ENCODE results near the gene ULK1.

ULK1 gene

GRCh38 chr12:131897875-131898274 lies 3.5 kb downstream of the ULK1 start:
- DNase-seq (ENCODE audit: low read depth, low spot score): no peak
- no peak overlapping the region for H3K4me3 ChIP-seq (ENCODE audit: low read depth, low read length)
- ChIA-PET POLR2A (no interaction called here), CTCF (interaction anchor here (1.7 kb wide), 1 partner anchor 14 kb away, joined by 3 read pairs; no protein-coding TSS in a partner anchor)
- TF ChIP-seq, protein P1, sequence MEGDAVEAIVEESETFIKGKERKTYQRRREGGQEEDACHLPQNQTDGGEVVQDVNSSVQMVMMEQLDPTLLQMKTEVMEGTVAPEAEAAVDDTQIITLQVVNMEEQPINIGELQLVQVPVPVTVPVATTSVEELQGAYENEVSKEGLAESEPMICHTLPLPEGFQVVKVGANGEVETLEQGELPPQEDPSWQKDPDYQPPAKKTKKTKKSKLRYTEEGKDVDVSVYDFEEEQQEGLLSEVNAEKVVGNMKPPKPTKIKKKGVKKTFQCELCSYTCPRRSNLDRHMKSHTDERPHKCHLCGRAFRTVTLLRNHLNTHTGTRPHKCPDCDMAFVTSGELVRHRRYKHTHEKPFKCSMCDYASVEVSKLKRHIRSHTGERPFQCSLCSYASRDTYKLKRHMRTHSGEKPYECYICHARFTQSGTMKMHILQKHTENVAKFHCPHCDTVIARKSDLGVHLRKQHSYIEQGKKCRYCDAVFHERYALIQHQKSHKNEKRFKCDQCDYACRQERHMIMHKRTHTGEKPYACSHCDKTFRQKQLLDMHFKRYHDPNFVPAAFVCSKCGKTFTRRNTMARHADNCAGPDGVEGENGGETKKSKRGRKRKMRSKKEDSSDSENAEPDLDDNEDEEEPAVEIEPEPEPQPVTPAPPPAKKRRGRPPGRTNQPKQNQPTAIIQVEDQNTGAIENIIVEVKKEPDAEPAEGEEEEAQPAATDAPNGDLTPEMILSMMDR (IDR thresholded peaks at IDR 0.05; ENCODE audit: insufficient read depth, low read length, missing control alignments): no peak

GRCh38 chr12:131900397-131900796 lies 6.0 kb downstream of the ULK1 start:
- no peak overlapping the region for H3K4me3 ChIP-seq (ENCODE audit: low read depth, low read length)
- TF ChIP-seq, protein P1 (IDR thresholded peaks at IDR 0.05; ENCODE audit: insufficient read depth, low read length, missing control alignments): no peak
- no peak for DNase-seq (ENCODE audit: low read depth, low spot score)
- ChIA-PET POLR2A (no interaction called here), CTCF (no interaction called here)

- H3K4me3 ChIP-seq (ENCODE audit: low read depth, low read length): no peak overlapping the region
- ChIA-PET CTCF (no interaction called here), POLR2A (no interaction called here)
- TF ChIP-seq, protein P1 (IDR thresholded peaks at IDR 0.05; ENCODE audit: insufficient read depth, low read length, missing control alignments): no peak
- DNase-seq (ENCODE audit: low read depth, low spot score): no peak
Observed at GRCh38 chr12:131901431-131902331, 7.3 kb downstream of the ULK1 start.

DNA sequence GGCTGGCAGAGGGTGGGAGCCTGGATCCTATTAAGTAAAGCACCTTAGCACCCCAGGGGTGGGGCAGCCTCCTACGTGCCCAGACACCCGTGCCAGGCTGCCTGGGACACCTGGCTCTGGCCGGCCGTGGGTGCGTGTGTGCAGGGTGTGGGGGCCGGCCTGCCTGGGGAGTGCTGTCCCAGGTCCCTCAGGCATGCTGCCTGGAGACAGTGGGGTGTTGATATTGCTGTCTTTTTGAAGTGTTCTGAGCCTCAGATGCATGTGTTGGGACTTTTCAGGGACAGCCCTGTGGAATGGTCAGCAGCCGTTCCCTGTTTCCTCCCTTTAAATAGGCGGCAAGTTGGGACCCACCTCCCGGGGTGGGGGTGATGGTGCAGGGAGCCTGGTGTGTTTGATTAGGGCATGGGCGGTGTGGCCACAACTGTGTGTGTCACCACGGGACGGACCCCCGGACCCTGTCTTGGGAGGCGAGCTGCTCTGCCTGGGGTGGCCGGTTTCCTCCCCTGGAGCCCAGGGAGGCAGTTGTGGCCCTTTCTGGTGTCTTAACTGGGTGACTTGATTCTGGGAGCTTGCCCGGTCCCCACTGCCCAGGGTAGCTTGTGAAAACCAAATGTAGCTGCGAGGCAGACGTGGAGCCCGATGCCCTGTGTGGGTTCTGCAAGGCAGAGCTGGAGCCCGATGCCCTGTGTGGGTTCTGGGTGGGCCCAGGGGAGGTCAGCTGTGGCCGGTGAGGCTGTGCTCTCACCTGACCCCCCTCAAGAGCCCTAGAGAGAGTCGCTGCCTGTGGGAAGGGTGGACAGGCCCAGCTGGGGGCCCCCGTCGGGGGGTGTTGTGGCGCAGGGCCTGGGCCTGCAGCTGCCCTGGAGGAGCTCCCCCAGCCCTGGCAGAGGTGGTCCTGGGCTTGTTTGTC lies 8.2 kb downstream of the ULK1 start:
- CTCF ChIA-PET: no interaction called here
- TF ChIP-seq, protein P1 (IDR thresholded peaks at IDR 0.05; ENCODE audit: insufficient read depth, low read length, missing control alignments): no peak
- DNase-seq (ENCODE audit: low read depth, low spot score): no peak
- H3K4me3 ChIP-seq (ENCODE audit: low read depth, low read length): no peak overlapping the region
- POLR2A ChIA-PET: no interaction called here

- H3K4me3 ChIP-seq (ENCODE audit: low read depth, low read length): no peak overlapping the region
- ChIA-PET CTCF (interaction anchor here (0.7 kb wide), 1 partner anchor 9 kb away, joined by 4 read pairs; no protein-coding TSS in a partner anchor), POLR2A (interaction anchor here (1.0 kb wide), 1 partner anchor 8 kb away, joined by 4 read pairs; no protein-coding TSS in a partner anchor)
- DNase-seq (ENCODE audit: low read depth, low spot score): no peak
- TF ChIP-seq, protein P1 (IDR thresholded peaks at IDR 0.05; ENCODE audit: insufficient read depth, low read length, missing control alignments): no peak
Observed at GRCh38 chr12:131903270-131904255, 9.1 kb downstream of the ULK1 start.
